ENCODE data around the gene ARHGAP31.

The ARHGAP31 gene

DNA sequence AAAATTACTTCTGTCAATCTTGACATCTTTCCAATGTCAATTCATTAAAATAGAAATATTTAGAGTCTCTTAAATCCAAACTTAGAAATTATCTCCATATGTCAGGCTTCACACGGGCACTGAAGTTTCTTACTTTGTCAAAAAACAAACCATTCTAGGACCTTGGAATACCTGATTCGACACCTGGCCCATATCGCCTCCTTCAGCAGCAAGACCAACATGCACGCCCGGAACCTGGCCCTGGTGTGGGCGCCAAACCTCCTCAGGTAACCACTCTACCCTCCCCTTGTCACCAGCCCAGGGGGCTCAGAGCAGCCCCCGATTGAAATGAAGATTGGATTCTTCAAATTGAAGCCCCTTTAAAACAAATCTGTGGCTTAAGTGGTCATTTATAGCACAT, 88.0 kb downstream of the ARHGAP31 start:
- TF ChIP-seq, protein P1, sequence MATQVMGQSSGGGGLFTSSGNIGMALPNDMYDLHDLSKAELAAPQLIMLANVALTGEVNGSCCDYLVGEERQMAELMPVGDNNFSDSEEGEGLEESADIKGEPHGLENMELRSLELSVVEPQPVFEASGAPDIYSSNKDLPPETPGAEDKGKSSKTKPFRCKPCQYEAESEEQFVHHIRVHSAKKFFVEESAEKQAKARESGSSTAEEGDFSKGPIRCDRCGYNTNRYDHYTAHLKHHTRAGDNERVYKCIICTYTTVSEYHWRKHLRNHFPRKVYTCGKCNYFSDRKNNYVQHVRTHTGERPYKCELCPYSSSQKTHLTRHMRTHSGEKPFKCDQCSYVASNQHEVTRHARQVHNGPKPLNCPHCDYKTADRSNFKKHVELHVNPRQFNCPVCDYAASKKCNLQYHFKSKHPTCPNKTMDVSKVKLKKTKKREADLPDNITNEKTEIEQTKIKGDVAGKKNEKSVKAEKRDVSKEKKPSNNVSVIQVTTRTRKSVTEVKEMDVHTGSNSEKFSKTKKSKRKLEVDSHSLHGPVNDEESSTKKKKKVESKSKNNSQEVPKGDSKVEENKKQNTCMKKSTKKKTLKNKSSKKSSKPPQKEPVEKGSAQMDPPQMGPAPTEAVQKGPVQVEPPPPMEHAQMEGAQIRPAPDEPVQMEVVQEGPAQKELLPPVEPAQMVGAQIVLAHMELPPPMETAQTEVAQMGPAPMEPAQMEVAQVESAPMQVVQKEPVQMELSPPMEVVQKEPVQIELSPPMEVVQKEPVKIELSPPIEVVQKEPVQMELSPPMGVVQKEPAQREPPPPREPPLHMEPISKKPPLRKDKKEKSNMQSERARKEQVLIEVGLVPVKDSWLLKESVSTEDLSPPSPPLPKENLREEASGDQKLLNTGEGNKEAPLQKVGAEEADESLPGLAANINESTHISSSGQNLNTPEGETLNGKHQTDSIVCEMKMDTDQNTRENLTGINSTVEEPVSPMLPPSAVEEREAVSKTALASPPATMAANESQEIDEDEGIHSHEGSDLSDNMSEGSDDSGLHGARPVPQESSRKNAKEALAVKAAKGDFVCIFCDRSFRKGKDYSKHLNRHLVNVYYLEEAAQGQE (IDR thresholded peaks at IDR 0.05; ENCODE audit: insufficient read depth in 1 of 2, low read depth in 2 of 2, low read length in 2 of 2), result no peak
- TF ChIP-seq TAF1 (IDR thresholded peaks at IDR 0.05; ENCODE audit: borderline replicate concordance, insufficient read depth, low read length) (no peak), SIN3A (IDR thresholded peaks at IDR 0.05; ENCODE audit: borderline replicate concordance, insufficient read depth, low read length) (no peak), POLR2AphosphoS5 (IDR thresholded peaks at IDR 0.05; ENCODE audit: low read depth, low read length) (no peak), FOXP2 (optimal IDR thresholded peaks at IDR 0.05; ENCODE audit: borderline replicate concordance, extremely low read depth, extremely low read length, insufficient read depth) (no peak)

DNA sequence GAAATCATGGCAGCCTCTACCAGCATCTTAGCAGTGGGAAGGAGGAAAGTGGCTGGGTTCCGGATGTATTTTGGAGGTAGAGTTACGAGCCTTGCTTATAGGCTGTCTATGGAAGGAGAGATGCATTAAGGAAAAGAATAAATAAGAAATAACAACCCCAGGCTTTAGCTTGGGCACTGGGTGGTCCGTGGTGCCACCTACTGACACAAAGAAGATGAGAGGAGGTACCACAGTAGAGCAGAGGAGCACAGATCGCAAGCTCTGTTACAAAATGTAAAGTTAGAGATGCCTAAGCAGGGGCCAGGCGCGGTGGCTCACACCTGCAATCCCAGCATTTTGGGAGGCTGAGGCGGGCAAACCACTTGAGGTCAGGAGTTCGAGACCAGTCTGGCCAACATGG, 94.4 kb downstream of the ARHGAP31 start:
- TF ChIP-seq, protein P1 (IDR thresholded peaks at IDR 0.05; ENCODE audit: insufficient read depth in 1 of 2, low read depth in 2 of 2, low read length in 2 of 2), result no peak
- no peak for TF ChIP-seq TAF1 (IDR thresholded peaks at IDR 0.05; ENCODE audit: borderline replicate concordance, insufficient read depth, low read length)
- no peak for TF ChIP-seq SIN3A (IDR thresholded peaks at IDR 0.05; ENCODE audit: borderline replicate concordance, insufficient read depth, low read length)

DNA sequence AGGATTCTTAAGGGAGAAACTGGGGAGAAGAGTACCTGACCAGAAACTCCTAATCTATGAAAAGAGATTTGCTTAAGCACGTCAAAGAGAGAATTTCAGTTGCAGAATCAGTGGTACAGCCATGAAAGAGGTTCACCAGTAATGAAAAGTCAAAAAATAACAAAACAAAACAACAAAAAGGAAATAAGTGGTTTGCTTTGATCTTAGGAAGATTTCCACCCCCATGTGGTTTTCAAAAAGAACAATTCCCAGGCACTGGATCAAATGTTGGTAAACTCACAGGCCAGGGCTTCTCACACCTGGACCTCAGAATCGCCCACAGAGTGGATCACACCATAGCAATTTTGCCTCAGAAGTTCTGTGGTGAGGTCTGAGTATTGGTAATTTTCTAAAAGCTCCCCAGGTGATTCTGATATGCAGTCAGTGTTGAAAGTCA, 101.8 kb downstream of the ARHGAP31 start:
- no peak for TF ChIP-seq FOXP2 (optimal IDR thresholded peaks at IDR 0.05; ENCODE audit: borderline replicate concordance, extremely low read depth, extremely low read length, insufficient read depth)
- TF ChIP-seq TAF1 (IDR thresholded peaks at IDR 0.05; ENCODE audit: borderline replicate concordance, insufficient read depth, low read length), result no peak
- TF ChIP-seq SIN3A (IDR thresholded peaks at IDR 0.05; ENCODE audit: borderline replicate concordance, insufficient read depth, low read length), result no peak
- TF ChIP-seq POLR2AphosphoS5 (IDR thresholded peaks at IDR 0.05; ENCODE audit: low read depth, low read length), result no peak
- TF ChIP-seq, protein P1 (IDR thresholded peaks at IDR 0.05; ENCODE audit: insufficient read depth in 1 of 2, low read depth in 2 of 2, low read length in 2 of 2), result no peak

DNA sequence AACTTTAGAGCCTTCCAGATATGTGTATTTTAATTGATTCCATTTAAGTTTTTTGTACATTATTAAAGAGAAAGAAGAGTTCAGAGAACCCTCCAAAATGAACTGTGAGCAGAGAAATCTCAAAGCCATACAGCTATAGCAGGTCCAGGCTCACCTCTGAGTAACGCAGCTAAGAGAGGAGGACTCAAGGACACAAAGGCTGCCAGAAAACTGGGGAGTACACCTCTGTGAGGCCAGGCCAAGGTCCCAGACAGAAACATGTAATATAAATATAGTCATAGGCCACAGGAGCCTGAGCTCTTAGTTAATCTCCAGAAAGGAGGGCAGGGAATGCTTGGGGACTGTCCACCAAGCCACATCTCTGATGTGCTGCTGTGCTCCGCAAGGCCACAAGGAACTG, 102.7 kb downstream of the ARHGAP31 start:
- TF ChIP-seq, protein P1 (IDR thresholded peaks at IDR 0.05; ENCODE audit: insufficient read depth in 1 of 2, low read depth in 2 of 2, low read length in 2 of 2), result no peak
- TF ChIP-seq POLR2AphosphoS5 (IDR thresholded peaks at IDR 0.05; ENCODE audit: low read depth, low read length) (no peak), SIN3A (IDR thresholded peaks at IDR 0.05; ENCODE audit: borderline replicate concordance, insufficient read depth, low read length) (no peak), FOXP2 (optimal IDR thresholded peaks at IDR 0.05; ENCODE audit: borderline replicate concordance, extremely low read depth, extremely low read length, insufficient read depth) (no peak), TAF1 (IDR thresholded peaks at IDR 0.05; ENCODE audit: borderline replicate concordance, insufficient read depth, low read length) (no peak)

DNA sequence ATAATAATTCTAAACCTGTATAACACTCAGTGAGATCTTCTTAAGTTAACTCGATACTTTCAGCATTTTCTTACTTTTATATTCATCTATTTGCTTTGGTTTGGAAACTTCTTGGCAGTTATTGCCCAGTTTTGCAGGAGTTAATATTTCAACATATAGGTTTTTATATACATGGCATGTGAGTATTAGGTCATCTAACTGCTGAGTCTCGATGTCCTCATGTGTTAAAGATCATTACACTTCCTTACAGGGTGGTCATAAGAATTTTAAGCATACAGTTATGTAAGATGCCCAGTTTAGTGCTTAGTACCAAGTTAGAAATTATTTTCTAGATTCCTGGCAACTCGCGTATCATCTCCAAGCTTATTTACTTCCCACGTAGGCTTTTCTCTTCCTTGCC, 106.3 kb downstream of the ARHGAP31 start:
- TF ChIP-seq, protein P1 (IDR thresholded peaks at IDR 0.05; ENCODE audit: insufficient read depth in 1 of 2, low read depth in 2 of 2, low read length in 2 of 2), result no peak
- no peak for TF ChIP-seq FOXP2 (optimal IDR thresholded peaks at IDR 0.05; ENCODE audit: borderline replicate concordance, extremely low read depth, extremely low read length, insufficient read depth)
- TF ChIP-seq TAF1 (IDR thresholded peaks at IDR 0.05; ENCODE audit: borderline replicate concordance, insufficient read depth, low read length), result no peak
- TF ChIP-seq POLR2AphosphoS5 (IDR thresholded peaks at IDR 0.05; ENCODE audit: low read depth, low read length), result no peak
- TF ChIP-seq SIN3A (IDR thresholded peaks at IDR 0.05; ENCODE audit: borderline replicate concordance, insufficient read depth, low read length), result no peak

Measured in PFSK-1 (cell line).